GM19099 (cell line): ENCODE data around the gene OSBP2.

Source experiments
- POLR2A ChIP-seq: IDR thresholded peaks from 3 replicates; pipeline ENCODE4 v1.6.1; 2011; ENCODE audit warnings: low read depth; ENCODE audit not compliant: insufficient read length; ENCODE audit errors: extremely low read depth

Gene OSBP2

DNA sequence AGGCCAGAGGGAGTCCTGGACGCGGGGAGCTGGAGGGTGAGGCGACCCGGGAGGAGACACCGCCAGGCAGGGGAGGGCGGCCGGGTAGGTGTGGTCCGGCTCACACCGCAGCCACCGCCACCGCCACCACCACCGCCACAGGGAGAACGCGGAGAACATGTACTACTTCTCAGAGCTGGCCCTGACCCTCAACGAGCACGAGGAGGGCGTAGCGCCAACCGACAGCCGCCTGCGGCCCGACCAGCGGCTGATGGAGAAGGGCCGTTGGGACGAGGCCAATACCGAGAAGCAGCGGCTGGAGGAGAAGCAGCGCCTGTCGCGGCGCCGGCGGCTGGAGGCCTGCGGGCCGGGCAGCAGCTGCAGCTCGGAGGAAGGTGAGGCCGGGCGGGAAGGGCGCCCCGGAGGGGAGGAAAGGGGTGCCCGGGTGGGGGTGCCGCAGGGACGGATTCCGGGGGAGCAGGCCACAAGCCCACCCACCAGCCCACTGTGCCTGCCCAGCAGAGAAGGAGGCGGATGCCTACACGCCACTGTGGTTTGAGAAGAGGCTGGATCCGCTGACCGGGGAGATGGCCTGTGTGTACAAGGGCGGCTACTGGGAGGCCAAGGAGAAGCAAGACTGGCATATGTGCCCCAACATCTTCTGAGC lies 211.1 kb downstream of the OSBP2 start:
- no peak for TF ChIP-seq POLR2A

DNA sequence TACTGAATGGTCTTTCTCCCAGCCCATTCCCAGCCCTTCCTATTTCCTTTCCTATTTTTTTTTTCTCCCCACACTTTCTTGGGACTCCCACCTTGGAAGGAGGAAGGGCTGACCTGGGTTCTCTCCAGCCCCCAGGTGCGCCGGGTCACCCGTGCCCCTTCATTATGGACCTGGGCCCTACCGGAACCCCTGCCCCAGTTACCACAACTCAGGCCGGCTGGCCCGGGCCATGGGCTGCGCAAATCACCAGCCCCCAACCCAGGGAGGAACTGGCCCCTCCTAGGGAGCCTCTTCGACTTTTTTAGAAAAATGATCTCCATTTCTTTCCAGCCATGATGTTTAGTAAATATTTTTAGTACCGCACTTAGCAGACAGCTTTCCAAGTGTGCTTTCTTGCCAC lies 211.7 kb downstream of the OSBP2 start:
- no peak for TF ChIP-seq POLR2A

DNA sequence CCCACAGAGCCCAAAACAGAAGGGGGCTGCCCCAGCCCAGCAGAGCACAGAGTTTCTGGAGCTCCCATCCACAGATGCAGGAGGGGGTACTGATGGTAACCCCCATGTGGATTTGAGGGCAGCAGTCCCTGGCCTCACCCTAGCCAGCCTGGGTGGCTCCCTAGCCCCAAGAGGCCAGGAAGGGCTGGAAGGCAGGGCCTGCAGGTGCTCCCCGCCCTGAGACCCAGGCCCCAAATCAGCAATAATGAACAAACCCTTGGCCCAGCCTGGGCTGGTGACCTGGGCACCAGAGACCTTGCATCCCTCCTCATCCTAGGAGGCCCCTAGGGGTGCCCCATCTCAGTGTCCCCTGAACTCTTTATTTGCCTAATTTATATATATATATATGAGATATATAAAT lies 212.3 kb downstream of the OSBP2 start:
- TF ChIP-seq POLR2A, result no peak

- TF ChIP-seq POLR2A, result no peak
These were observed 213.4 kb downstream of the OSBP2 start for GRCh38 chr22:30908051-30908461.

- TF ChIP-seq POLR2A, result no peak
These were observed 214.6 kb downstream of the OSBP2 start for GRCh38 chr22:30909306-30909705.

- TF ChIP-seq POLR2A, result no peak
These were observed 215.7 kb downstream of the OSBP2 start for GRCh38 chr22:30910358-30910757.

DNA sequence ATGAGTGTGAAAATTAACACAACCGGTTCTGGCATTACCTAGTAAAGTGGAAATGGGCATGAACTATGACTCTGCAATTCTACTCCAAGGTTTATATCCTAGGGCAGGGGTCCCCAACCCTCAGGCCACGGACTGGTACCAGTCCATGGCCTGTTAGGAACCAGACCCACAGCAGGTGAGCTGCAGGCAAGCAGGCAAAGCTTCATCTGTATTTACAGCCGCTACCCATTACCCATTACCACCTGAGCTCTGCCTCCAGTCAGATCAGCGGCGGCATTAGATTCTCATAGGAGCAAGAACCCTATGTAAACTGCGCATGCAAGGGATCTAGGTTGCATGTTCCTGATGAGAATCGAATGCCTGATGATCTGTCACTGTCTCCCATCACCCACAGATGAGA lies 224.1 kb downstream of the OSBP2 start:
- no peak for TF ChIP-seq POLR2A

DNA sequence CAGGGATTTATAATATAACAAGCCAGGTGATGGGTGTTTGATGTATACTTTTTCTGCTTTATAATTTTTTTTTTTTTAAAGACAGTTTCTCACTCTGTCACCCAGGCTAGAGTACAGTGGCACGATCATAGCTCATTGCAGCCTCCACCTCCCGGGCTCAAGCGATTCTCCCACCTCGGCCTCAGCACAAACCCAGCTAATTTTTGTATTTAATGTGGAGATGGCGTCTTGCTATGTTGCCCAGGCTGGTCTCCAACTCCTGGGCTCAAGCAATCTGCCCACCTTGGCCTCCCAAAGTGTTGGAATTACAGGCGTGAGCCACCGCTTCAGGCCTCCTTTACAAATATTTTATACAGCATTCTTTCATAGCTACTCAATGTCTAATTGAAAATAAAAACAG lies 225.3 kb downstream of the OSBP2 start:
- no peak for TF ChIP-seq POLR2A

- no peak for TF ChIP-seq POLR2A
These were observed 225.7 kb downstream of the OSBP2 start for GRCh38 chr22:30920407-30920806.

DNA sequence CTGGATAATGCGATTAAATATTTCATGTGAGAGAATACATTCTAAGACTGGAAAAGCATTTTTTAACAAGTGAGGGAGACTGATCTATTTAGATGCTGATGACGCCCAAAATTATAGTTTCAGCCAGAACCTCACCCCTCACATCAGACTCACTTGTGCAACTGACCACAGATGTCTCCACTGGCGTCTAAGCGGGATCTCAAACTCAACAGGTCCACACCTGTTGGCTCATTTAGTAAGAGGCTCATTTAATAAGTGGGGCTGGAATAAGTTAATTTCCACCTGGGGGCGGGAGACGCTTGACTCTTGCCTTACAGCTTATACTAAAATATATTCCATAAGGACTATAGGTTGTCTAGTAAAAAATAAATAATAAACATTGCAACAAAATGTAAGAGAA lies 226.4 kb downstream of the OSBP2 start:
- TF ChIP-seq POLR2A, result no peak

GRCh38 chr22:30922151-30922611 lies 227.5 kb downstream of the OSBP2 start:
- TF ChIP-seq POLR2A, result peak; percentile 59

DNA sequence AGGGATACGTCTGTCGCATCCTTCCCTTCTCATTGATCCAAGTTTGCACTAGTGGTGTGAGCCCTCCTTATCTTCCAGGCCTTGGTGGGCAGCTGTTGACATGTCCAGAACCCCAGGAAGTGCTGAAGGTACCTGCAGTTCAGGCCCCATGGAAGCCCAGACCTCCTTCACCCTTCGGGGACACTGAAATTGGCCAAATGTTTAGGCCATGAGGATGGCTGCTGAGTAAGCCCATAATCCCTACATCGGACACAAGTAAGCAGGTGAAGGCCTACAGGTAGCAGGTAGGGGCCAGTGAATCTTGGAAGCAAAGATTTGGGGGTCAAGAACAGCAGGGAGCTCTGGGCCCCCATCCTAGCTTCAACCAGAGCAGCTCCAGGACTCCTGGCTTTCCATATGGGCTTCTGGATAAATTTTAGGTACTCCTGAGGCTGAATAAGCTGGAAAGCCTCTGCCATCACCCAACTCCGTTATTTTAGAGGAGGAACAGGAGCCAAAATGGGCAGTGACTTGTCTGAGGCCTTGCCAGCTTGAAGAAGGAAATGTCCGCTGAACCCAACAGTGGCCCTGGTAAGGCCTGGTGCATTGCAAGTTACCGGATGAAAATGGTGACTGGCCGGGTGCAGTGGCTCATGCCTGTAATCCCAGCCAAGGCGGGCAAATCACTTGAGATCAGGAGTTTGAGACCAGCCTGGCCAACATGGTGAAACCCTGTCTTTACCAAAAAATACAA lies 228.7 kb downstream of the OSBP2 start:
- no peak for TF ChIP-seq POLR2A

- TF ChIP-seq POLR2A, result no peak
These were observed 231.0 kb downstream of the OSBP2 start for GRCh38 chr22:30925667-30926066.

DNA sequence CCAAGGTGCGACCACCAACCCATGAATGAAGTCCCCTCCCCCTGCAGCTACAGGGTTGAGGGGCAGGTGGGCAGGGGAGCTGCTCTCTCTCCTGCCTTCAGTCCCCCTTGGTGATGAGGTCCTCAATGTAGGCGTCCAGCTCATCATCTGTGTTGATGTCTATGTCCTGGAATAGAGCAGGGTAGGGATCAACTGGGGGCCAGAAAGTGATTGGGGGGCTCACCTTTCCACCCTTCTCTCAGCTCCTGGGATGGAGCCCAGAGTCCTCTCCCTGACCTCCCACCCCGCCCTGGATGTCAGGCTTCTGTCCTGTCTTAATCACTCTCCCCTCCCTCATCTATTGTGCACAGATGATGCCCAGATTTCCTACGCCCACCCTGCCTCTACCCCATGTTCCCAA lies 232.0 kb downstream of the OSBP2 start:
- no peak for TF ChIP-seq POLR2A

DNA sequence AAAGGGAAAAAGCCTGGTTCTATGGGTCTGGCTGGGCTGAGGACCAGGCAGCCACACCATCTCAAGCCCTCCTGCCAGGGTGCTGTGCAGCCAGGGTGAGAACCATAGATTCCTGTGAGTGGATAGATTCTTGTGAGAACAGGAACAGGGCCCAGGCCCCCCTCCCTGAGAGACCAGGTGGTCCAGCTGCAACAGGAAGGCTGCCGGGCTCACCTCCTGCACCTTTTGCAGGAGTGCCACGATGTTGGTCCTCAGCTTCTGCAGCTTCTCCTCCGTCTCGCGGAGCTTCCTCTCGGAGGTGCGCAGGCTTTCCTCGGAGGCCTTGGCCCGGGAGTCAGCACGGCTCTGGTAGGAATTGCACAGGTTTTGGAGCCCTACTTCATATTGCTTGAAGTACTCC lies 233.1 kb downstream of the OSBP2 start:
- TF ChIP-seq POLR2A, result no peak

DNA sequence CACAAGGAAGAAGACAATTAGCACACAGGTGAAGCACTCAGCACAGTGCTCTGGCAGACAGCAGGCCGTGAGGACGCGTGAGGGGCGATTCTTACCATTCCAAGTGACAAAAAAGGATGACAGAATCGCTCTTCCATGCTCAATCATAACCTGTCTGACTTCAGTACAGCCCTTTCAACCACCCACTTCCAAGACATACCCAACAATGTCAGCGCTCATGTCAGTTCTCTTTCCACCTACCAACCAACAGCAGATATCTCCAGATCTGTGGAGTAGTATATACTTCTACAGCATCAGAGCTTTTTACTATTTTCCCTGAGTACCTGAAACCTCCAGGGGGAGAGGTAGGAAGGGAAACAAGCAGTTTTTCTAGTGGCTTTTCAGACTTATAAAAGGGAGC lies 233.7 kb downstream of the OSBP2 start:
- TF ChIP-seq POLR2A, result no peak
